Measurements from ENCODE around the gene HES6. TPM values are rescaled to one million over a fixed set of nuclear protein-coding genes. Genes with fewer than 3 reads are reported as not detected.

Gene HES6
- total and polyA plus RNA-seq, 2 experiments from 2014 or later, result 38.8 to 76.3 TPM

GRCh38 chr2:238260883-238261282, 21.0 kb upstream of the HES6 start:
- Histone ChIP-seq H3K27me3 (ENCODE audit: insufficient read depth) (no peaks in the 10 kb centered on the region), H2AFZ (no peak overlapping the region), H3K4me3 (no peak overlapping the region), H3K9me2 (ENCODE audit: insufficient read depth) (no peaks in the 10 kb centered on the region), H3K36me3 (ENCODE audit: insufficient read depth) (no peaks in the 10 kb centered on the region), H3K27ac (ENCODE audit: low read depth) (no peak overlapping the region), H4K20me1 (replicated peaks; ENCODE audit: insufficient read depth) (0 out of 2 replicates have a peak, but pooled peaks cover 2% of the 10 kb centered on the region), H3K79me2 (replicated peaks; ENCODE audit: insufficient read depth) (no peaks in the 10 kb centered on the region), H3K4me2 (no peak overlapping the region), H3F3A (replicated peaks; ENCODE audit: low read depth) (no peaks in the 10 kb centered on the region), H3K4me1 (ENCODE audit: insufficient read depth) (no peaks in the 10 kb centered on the region)
- Mint-ChIP-seq H3K36me3 (ENCODE audit: low read depth) (peaks cover 10% of the 10 kb centered on the region), H3K9me3 (no peaks in the 10 kb centered on the region), H3K4me3 (no peak overlapping the region), H3K27me3 (ENCODE audit: insufficient read depth, low read depth, poor library complexity) (peaks cover 6% of the 10 kb centered on the region), H3K27ac (no peak overlapping the region), H3K4me1 (peaks cover 7% of the 10 kb centered on the region)
- DNase-seq (ENCODE audit: low spot score) (no peak), ATAC-seq (no peak)
- TF ChIP-seq POLR2AphosphoS5 (IDR thresholded peaks at IDR 0.05; ENCODE audit: low read depth) (no peak), EZH2phosphoT487 (IDR thresholded peaks at IDR 0.05; ENCODE audit: unreplicated experiment) (no peak), EZH2 (IDR thresholded peaks at IDR 0.05; ENCODE audit: low read depth, unreplicated experiment) (no peak), ZNF114 (CRISPR knock-in tag; IDR thresholded peaks at IDR 0.05) (no peak), NANOG (IDR thresholded peaks at IDR 0.05; ENCODE audit: borderline replicate concordance) (no peak), ZNF331 (CRISPR knock-in tag; IDR thresholded peaks at IDR 0.05; ENCODE audit: low read depth) (no peak)
- TF ChIP-seq, protein P1, sequence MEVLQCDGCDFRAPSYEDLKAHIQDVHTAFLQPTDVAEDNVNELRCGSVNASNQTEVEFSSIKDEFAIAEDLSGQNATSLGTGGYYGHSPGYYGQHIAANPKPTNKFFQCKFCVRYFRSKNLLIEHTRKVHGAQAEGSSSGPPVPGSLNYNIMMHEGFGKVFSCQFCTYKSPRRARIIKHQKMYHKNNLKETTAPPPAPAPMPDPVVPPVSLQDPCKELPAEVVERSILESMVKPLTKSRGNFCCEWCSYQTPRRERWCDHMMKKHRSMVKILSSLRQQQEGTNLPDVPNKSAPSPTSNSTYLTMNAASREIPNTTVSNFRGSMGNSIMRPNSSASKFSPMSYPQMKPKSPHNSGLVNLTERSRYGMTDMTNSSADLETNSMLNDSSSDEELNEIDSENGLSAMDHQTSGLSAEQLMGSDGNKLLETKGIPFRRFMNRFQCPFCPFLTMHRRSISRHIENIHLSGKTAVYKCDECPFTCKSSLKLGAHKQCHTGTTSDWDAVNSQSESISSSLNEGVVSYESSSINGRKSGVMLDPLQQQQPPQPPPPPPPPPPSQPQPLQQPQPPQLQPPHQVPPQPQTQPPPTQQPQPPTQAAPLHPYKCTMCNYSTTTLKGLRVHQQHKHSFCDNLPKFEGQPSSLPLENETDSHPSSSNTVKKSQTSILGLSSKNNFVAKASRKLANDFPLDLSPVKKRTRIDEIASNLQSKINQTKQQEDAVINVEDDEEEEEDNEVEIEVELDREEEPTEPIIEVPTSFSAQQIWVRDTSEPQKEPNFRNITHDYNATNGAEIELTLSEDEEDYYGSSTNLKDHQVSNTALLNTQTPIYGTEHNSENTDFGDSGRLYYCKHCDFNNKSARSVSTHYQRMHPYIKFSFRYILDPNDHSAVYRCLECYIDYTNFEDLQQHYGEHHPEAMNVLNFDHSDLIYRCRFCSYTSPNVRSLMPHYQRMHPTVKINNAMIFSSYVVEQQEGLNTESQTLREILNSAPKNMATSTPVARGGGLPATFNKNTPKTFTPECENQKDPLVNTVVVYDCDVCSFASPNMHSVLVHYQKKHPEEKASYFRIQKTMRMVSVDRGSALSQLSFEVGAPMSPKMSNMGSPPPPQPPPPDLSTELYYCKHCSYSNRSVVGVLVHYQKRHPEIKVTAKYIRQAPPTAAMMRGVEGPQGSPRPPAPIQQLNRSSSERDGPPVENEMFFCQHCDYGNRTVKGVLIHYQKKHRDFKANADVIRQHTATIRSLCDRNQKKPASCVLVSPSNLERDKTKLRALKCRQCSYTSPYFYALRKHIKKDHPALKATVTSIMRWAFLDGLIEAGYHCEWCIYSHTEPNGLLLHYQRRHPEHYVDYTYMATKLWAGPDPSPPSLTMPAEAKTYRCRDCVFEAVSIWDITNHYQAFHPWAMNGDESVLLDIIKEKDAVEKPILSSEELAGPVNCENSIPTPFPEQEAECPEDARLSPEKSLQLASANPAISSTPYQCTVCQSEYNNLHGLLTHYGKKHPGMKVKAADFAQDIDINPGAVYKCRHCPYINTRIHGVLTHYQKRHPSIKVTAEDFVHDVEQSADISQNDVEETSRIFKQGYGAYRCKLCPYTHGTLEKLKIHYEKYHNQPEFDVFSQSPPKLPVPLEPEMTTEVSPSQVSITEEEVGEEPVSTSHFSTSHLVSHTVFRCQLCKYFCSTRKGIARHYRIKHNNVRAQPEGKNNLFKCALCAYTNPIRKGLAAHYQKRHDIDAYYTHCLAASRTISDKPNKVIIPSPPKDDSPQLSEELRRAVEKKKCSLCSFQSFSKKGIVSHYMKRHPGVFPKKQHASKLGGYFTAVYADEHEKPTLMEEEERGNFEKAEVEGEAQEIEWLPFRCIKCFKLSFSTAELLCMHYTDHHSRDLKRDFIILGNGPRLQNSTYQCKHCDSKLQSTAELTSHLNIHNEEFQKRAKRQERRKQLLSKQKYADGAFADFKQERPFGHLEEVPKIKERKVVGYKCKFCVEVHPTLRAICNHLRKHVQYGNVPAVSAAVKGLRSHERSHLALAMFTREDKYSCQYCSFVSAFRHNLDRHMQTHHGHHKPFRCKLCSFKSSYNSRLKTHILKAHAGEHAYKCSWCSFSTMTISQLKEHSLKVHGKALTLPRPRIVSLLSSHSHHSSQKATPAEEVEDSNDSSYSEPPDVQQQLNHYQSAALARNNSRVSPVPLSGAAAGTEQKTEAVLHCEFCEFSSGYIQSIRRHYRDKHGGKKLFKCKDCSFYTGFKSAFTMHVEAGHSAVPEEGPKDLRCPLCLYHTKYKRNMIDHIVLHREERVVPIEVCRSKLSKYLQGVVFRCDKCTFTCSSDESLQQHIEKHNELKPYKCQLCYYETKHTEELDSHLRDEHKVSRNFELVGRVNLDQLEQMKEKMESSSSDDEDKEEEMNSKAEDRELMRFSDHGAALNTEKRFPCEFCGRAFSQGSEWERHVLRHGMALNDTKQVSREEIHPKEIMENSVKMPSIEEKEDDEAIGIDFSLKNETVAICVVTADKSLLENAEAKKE (CRISPR knock-in tag; IDR thresholded peaks at IDR 0.05), result no peak

Measured in GM23338 (cell line).